Stimulated activated CD8-positive, alpha-beta memory T cell treated with anti-CD3 and anti-CD28 coated beads, Interleukin-15, amount 100 ng/mL, for 48 hours (primary cell): ENCODE measurements around the gene ATXN1.

ENCODE experiments used
- DNase-seq, 2 donors: peaks; one replicate each; pipeline ENCODE4 v3.0.0-alpha.2; 2020; ENCODE audit warnings: low read depth in 2 of 2

ATXN1 gene

GRCh38 chr6:16535564-16535963 is 225.7 kb downstream of the ATXN1 start:
- no peak for DNase-seq

- DNase-seq = no peak
Observed at GRCh38 chr6:16533721-16534136, 227.5 kb downstream of the ATXN1 start.

DNA sequence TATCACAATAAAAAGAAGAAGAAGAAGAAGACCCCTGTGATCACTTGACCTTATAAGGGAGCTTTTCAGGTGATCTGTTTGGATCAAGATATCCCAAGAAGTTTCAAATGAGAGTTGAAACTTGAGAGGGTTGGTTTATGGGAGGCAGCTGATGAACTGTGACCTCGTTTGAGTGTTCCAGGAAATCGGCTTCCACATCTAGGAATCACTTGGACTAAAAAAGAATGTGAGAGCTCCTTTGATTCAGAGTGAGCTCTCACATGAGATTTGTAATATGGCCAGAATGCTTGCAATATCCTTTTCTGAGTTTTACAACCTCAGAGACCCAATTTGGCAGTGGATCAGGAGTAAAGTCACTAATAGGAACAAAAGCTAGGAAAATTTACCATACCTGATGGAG is 228.1 kb downstream of the ATXN1 start:
- DNase-seq = no peak

DNA sequence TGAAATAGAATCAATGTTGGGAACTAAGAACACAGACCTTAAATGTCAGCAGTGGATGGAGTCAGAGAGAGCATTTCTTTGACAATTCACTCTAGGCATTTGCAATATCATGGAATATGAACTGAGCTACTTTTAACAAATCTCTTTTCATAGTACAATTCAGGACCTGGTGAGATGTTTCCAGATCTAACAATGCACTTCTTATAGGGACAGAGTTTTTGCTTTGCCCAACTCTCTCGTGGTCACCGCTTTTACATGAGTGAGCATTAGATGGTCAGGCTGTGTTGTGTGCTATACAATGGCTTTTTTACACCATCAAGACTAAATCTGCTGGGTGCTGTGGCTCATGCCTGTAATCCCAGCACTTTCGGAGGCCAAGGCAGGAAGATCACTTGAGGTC is 233.6 kb downstream of the ATXN1 start:
- DNase-seq = no peak

GRCh38 chr6:16524380-16524707 is 236.9 kb downstream of the ATXN1 start:
- no peak for DNase-seq

DNA sequence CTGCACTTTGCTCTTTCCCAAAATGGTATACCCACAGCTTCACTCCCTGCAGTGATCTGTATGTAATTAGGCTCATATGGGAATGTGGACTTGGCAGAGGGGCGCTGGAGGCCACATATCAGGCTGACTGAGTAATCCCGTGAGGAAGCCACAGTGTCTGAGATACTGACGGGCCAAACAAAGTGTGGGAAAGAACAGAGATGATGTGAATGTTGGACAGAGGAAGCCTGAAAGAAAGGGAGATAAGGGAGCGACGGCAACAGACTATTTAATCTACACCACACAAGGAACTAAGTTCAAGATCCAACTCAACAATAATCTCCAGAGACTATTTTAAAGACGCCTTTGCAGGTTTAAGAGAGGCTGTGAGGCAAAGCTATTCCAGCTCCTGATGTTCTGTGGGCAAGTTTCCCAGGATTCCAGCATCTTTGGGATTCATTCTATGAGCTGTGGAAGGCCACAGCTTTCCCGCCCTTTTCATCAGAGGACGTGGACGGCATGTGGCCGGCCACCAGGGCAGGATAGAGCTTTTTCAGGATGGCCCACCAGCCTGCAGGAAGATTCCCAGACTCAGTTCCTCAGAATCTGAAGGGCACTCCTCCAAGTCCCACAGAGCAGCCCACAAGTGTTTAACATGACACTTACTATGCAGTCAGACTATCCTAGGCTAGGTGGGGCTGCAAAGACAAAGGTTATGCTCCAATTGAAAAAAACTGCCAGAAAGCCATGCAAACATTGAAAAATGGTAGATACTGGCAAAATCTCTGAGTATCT is 237.5 kb downstream of the ATXN1 start:
- DNase-seq = no peak

DNA sequence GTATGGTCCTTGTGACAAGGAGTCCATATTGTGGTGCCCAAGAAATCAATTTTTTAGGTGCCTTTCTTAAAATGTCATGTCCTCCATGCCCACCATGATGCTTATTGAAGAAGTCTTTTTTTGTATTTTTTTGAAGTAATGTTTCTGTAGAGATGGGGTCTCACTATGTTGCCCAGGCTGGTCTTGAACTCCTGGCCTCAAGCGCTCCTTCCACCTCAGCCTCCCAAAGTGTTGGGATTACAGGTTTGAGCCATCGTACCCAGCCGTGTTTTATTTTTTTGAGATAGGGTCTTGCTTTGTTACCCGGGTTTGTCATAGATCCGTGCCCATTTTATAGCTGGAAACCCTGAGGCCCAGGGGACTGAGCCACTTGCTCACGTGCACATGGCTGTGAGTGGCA is 238.3 kb downstream of the ATXN1 start:
- DNase-seq = no peak

- DNase-seq = no peak
Observed at GRCh38 chr6:16521528-16521927, 239.7 kb downstream of the ATXN1 start.

GRCh38 chr6:16519265-16520242 is 241.7 kb downstream of the ATXN1 start:
- DNase-seq = no peak

- no peak for DNase-seq
Observed at GRCh38 chr6:16518265-16518664, 243.0 kb downstream of the ATXN1 start.

GRCh38 chr6:16514249-16514648 is 247.0 kb downstream of the ATXN1 start:
- no peak for DNase-seq

GRCh38 chr6:16512544-16513290 is 248.5 kb downstream of the ATXN1 start:
- no peak for DNase-seq

DNA sequence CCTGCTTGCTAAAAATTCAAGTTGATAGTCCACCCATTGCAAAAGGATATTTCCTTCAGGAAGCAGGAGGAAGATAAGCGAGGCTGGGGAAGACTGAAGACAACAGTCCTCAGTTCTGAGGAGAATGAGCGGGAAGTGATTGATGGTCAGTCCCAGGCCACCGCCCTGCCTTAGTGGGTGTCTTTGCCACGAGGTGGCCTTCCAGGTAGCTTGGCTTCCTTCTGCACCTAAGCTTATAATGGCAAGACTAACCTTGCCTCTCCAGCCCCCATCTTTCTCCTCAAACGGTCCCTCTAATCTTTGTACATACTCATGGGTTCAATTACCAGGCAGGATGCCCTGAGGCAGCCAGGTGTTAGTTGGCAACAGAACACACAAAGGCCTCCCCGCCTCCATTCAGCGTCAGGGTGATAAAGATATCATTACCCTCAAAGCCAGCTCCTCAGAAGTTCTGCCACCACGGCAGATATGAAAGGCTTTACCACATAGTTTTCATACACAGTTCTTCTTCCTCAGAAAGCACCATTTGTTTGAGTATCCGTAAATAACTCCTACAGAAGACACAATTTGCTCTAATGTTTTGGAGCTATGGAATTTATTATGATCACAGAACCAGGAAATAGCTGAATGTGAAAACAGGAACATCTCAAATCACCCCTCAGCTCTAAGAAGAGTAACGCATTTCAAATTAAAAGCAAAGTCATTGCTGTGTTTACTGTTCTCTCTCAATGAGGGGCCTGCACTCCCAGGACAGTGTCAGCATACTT is 249.4 kb downstream of the ATXN1 start:
- DNase-seq = peak in 1 of 2 donors; percentile 20

DNA sequence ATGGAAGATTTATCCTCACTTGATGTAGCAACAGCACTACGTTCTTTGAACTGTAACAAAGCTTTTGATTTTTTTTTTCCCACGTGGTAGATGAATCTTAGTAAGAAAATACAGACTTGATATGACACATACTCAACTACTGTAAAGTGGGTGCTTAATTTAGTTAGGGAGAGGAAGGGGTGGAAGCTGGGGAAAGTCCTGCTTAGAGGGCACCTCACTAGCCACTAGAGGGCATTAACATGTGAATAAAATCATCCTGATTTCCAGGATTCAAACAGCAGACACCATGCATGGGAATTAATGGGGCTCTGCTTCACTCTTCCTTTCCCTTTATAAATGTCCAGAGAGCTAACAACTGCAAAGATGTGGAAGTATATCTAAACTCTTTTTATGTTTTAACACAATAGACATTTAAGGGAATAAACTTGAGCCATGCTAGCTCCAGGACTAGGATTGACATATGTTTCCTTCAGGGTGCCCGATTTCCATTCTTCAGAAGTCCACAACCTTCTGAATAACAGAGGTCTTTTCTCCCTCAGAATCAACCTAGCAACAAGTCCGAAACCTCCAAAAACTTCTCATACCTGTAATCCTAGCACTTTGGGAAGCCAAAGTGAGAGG is 250.1 kb downstream of the ATXN1 start:
- DNase-seq = no peak

GRCh38 chr6:16510245-16510644 is 251.0 kb downstream of the ATXN1 start:
- DNase-seq = no peak

- no peak for DNase-seq
Observed at GRCh38 chr6:16508959-16509358, 252.3 kb downstream of the ATXN1 start.

GRCh38 chr6:16505711-16506357 is 255.4 kb downstream of the ATXN1 start:
- no peak for DNase-seq

GRCh38 chr6:16504609-16505008 is 256.7 kb downstream of the ATXN1 start:
- no peak for DNase-seq

DNA sequence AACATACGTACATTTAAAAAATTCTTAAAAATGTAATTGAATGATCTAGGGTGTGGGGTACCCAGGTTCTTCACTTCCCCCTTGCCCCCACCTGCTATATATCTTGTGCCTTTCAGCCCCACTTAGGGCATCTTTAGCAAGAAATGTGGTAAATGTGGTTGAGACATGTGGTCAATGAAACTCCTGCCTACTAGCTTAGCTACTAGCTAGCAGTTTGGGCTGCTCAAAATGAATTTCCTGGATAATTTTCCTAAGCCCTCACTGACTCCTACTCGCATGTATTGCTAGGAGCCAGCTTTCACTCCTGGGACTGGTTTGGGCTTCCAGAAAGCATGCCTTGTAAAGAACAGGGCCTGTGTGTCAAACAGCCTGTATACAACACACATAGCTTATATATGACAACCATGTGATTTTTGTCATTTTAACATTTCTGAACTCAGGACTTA is 257.3 kb downstream of the ATXN1 start:
- DNase-seq = no peak

- no peak for DNase-seq
Observed at GRCh38 chr6:16503241-16503775, 258.0 kb downstream of the ATXN1 start.
